HepG2 (cell line): ENCODE measurements around the gene G0S2. TPM values are rescaled to one million over a fixed set of nuclear protein-coding genes. Genes with fewer than 3 reads are reported as not detected.

Source experiments
- ATAC-seq: fragments of 200-7000 bp; cut with Tn5 transposase; 3 replicates; pipeline ENCODE4 v1.9.1; 2020; ENCODE audit warnings: mild to moderate bottlenecking, moderate library complexity
- BruUV-seq: library from RNA; stranded (reverse); fragments of 400-500 nt; replicated peaks from 2 replicates; lab custom pipeline; 2021; lab: Mats Ljungman, UMichigan
- CTCF ChIA-PET: fragments of 300-600 bp; formaldehyde crosslinking; extraction: SDS; loops from one replicate; lab custom pipeline; 2021; ENCODE audit warnings: low total read pairs, inconsistent platforms, low intra/inter-chr PET ratio; lab: Yijun Ruan, JAX
- POLR2A ChIA-PET: fragments of 350-600 bp; sonication (Branson Sonifier 250); formaldehyde crosslinking; loops from one replicate; lab custom pipeline; 2020; ENCODE audit warnings: antibody characterized with exemption, inconsistent platforms; lab: Yijun Ruan, JAX
- DNase-seq: peaks from one replicate; pipeline ENCODE4 v3.0.0-alpha.2; 2015; ENCODE audit warnings: low spot score
- FAIRE-seq: peaks from 3 replicates; lab custom pipeline; 2011; peaks lifted over from hg19 to GRCh38; lab: Jason Lieb, UNC
- H2AFZ ChIP-seq: one replicate; pipeline ENCODE4 v1.6.1; 2011; ENCODE audit warnings: low read length, inconsistent platforms
- H3K27ac ChIP-seq: fragments of 300-600 bp; 3 replicates; pipeline ENCODE4 v1.8.0; 2011; ENCODE audit warnings: mixed run types, mild to moderate bottlenecking, mixed read lengths, low read length, inconsistent platforms; ENCODE audit not compliant: insufficient read depth; ENCODE audit errors: extremely low read length
- H3K27me3 ChIP-seq, 2 experiments: fragments of 200-600 bp in 1 of 2; 2 replicates in 1 of 2; 3 replicates in 1 of 2; pipeline versions ENCODE4 v1.6.0 to v1.8.0; 2011; ENCODE audit warnings: low read length in 2 of 2, mild to moderate bottlenecking in 2 of 2, moderate library complexity in 2 of 2, inconsistent platforms in 1 of 2; ENCODE audit not compliant: insufficient read depth in 2 of 2, control insufficient read depth in 1 of 2
- H3K36me3 ChIP-seq, 2 experiments: fragments of 200-600 bp in 1 of 2; replicated peaks in 1 of 2; 2 replicates in 1 of 2; 3 replicates in 1 of 2; pipeline versions ENCODE4 v1.5.1 to v1.8.0; 2011; ENCODE audit warnings: low read length in 2 of 2, inconsistent platforms in 1 of 2; ENCODE audit not compliant: insufficient read depth in 2 of 2, control insufficient read depth in 1 of 2
- H3K4me1 ChIP-seq: 2 replicates; pipeline ENCODE4 v1.5.1; 2012; ENCODE audit warnings: low read length, inconsistent platforms; ENCODE audit not compliant: insufficient read depth
- H3K4me2 ChIP-seq: 2 replicates; pipeline ENCODE4 v1.6.0; 2011; ENCODE audit warnings: low read depth, low read length, inconsistent platforms
- H3K4me3 ChIP-seq, 3 experiments: fragments of 200-600 bp in 1 of 3; sonication (generic), shearing (Covaris generic) in 1 of 3; replicated peaks in 1 of 3; 2 replicates each; pipeline ENCODE4 v1.5.1; 2011 to 2016; ENCODE audit warnings: low read length in 3 of 3, inconsistent platforms in 2 of 3, low read depth in 2 of 3, mild to moderate bottlenecking in 2 of 3, control low read depth in 1 of 3, mixed read lengths in 1 of 3; ENCODE audit not compliant: insufficient read depth in 1 of 3
- H3K79me2 ChIP-seq: one replicate; pipeline ENCODE4 v1.6.1; 2011; ENCODE audit warnings: low read length, inconsistent platforms; ENCODE audit not compliant: insufficient read depth
- H3K9ac ChIP-seq: 2 replicates; pipeline ENCODE4 v1.6.0; 2011; ENCODE audit warnings: mild to moderate bottlenecking, low read depth, low read length, inconsistent platforms; ENCODE audit not compliant: insufficient read depth
- H3K9me3 ChIP-seq: 2 replicates; pipeline ENCODE4 v1.5.1; 2012; ENCODE audit warnings: mild to moderate bottlenecking, low read length
- H4K20me1 ChIP-seq: 2 replicates; pipeline ENCODE4 v1.6.0; 2011; ENCODE audit warnings: inconsistent platforms, mild to moderate bottlenecking, low read length, moderate library complexity; ENCODE audit not compliant: insufficient read depth
- CBX5 ChIP-seq: sonication (generic); formaldehyde crosslinking; IDR thresholded peaks from 2 replicates; pipeline ENCODE4 v1.4.0; 2020; ENCODE audit warnings: missing genetic modification reagents, borderline replicate concordance
- CENPT ChIP-seq: sonication (generic); formaldehyde crosslinking; IDR thresholded peaks from 2 replicates; pipeline ENCODE4 v1.8.0; 2022; ENCODE audit warnings: low read depth, mild to moderate bottlenecking, moderate library complexity, missing genetic modification reagents
- DNMT3B ChIP-seq: conservative IDR thresholded peaks from 2 replicates; pipeline ENCODE4 v1.6.1; 2016; ENCODE audit warnings: missing biosample characterization, control low read depth
- NFYB ChIP-seq: sonication (generic); formaldehyde crosslinking; IDR thresholded peaks from 2 replicates; pipeline ENCODE4 v1.4.0; 2020; ENCODE audit warnings: missing genetic modification reagents
- RFX3 ChIP-seq: IDR thresholded peaks from 2 replicates; pipeline ENCODE4 v1.6.1; 2016; ENCODE audit warnings: missing biosample characterization, missing genetic modification reagents
- ZFP91 ChIP-seq: sonication (generic); formaldehyde crosslinking; IDR thresholded peaks from 2 replicates; pipeline ENCODE4 v1.9.0; 2022; ENCODE audit warnings: missing genetic modification reagents, mild to moderate bottlenecking, borderline replicate concordance
- ZNF282 ChIP-seq: fragments of 450-650 bp; IDR thresholded peaks from 2 replicates; pipeline ENCODE4 v1.6.1; 2018; ENCODE audit not compliant: partially characterized antibody
- ZNF292 ChIP-seq: sonication (generic); formaldehyde crosslinking; IDR thresholded peaks from 2 replicates; pipeline ENCODE4 v1.8.1; 2022; ENCODE audit warnings: mild to moderate bottlenecking, low read depth, missing genetic modification reagents, borderline replicate concordance
- ZNF557 ChIP-seq: sonication (generic); formaldehyde crosslinking; IDR thresholded peaks from 2 replicates; pipeline ENCODE4 v1.4.0; 2020; ENCODE audit warnings: missing genetic modification reagents
- ZNF670 ChIP-seq: sonication (generic); formaldehyde crosslinking; IDR thresholded peaks from 2 replicates; pipeline ENCODE4 v1.8.0; 2022; ENCODE audit warnings: mild to moderate bottlenecking, missing genetic modification reagents, borderline replicate concordance
- WGBS: methylation state at CpG from one replicate; pipeline ENCODE4 v1.1.6; 2017; ENCODE audit warnings: low lambda C conversion rate; 5-methylcytosine and 5-hydroxymethylcytosine counted together
- in situ Hi-C: cut with HindIII; loops from 2 replicates; pipeline ENCODE4 v1.10.0; 2017; ENCODE audit warnings: low pct_unique_long_range_greater_than_20kb; ENCODE audit not compliant: extremely low pct_ligation_motif_present
- intact Hi-C: fragments of 100-400 bp; cut with micrococcal nuclease; formaldehyde crosslinking; loops from one replicate; pipeline ENCODE4 v1.10.0; 2022; ENCODE audit not compliant: unreplicated experiment
- polyA plus RNA-seq, 8 experiments: library from polyadenylated mRNA; depleted of rRNA in 3 of 8; stranded (reverse) in 7 of 8; unstranded in 1 of 8; fragments of >200 nt; fragmentation: Illumina TruSeq in 4 of 8; extraction: Trizol in 4 of 8; gene quantifications; 2 replicates each; pipeline versions ENCODE4 v1.2.1 to v1.2.3, GENCODE V29; 2011 to 2016; ENCODE audit warnings: low read depth in 4 of 8, missing spikeins in 1 of 8, mixed read lengths in 1 of 8; ENCODE audit not compliant: insufficient read depth in 1 of 8
- total RNA-seq, 5 experiments: library from RNA; depleted of rRNA; stranded (reverse); fragments of >200 nt; fragmentation: Illumina TruSeq; extraction: Trizol; gene quantifications; 2 replicates each; pipeline ENCODE4 v1.2.3, GENCODE V29; 2016; ENCODE audit warnings: low read depth in 1 of 5
- TF ChIP-seq, protein P1 (sequence below): sonication (generic); formaldehyde crosslinking; IDR thresholded peaks from 2 replicates; pipeline ENCODE4 v1.4.0; 2020; ENCODE audit warnings: mild to moderate bottlenecking, missing genetic modification reagents
- TF ChIP-seq, protein P2 (sequence below): sonication (generic); formaldehyde crosslinking; IDR thresholded peaks from 2 replicates; pipeline ENCODE4 v1.5.0; 2020; ENCODE audit warnings: mild to moderate bottlenecking, missing genetic modification reagents
- TF ChIP-seq, protein P3 (sequence below), 2 experiments: sonication (generic) in 1 of 2; formaldehyde crosslinking in 1 of 2; IDR thresholded peaks; 2 replicates each; pipeline versions ENCODE4 v1.4.0 to v1.6.1; 2018 to 2020; ENCODE audit warnings: missing genetic modification reagents in 2 of 2, borderline replicate concordance in 1 of 2, low read depth in 1 of 2, mild to moderate bottlenecking in 1 of 2, missing biosample characterization in 1 of 2

Gene G0S2
- total and polyA plus RNA-seq, 2 of the 13 experiments (the other 11 are each of a cell fraction or from before 2014, with no cell fraction given), result not detected

GRCh38 chr1:209634005-209634737 lies 41.0 kb upstream of the G0S2 start (continued):
- TF ChIP-seq, protein P1, sequence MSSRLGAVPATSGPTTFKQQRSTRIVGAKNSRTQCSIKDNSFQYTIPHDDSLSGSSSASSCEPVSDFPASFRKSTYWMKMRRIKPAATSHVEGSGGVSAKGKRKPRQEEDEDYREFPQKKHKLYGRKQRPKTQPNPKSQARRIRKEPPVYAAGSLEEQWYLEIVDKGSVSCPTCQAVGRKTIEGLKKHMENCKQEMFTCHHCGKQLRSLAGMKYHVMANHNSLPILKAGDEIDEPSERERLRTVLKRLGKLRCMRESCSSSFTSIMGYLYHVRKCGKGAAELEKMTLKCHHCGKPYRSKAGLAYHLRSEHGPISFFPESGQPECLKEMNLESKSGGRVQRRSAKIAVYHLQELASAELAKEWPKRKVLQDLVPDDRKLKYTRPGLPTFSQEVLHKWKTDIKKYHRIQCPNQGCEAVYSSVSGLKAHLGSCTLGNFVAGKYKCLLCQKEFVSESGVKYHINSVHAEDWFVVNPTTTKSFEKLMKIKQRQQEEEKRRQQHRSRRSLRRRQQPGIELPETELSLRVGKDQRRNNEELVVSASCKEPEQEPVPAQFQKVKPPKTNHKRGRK, result no peak
- TF ChIP-seq CBX5 (CRISPR knock-in tag) (no peak), ZNF292 (CRISPR knock-in tag) (no peak), ZNF557 (CRISPR knock-in tag) (no peak)

- H3K79me2 ChIP-seq, result no peaks in the 10 kb centered on the region
- no peak for DNase-seq
- no peaks in the 10 kb centered on the region for H3K9me3 ChIP-seq
- H3K9ac ChIP-seq, result no peak overlapping the region
- no TSS peak for BruUV-seq
- no peak overlapping the region for H2AFZ ChIP-seq
- no peak for ATAC-seq
- H4K20me1 ChIP-seq, result no peaks in the 10 kb centered on the region
- no peaks in the 10 kb centered on the region for H3K4me1 ChIP-seq
- H3K27me3 ChIP-seq, result no peaks in the 10 kb centered on the region
- ChIA-PET POLR2A (no interaction called here), CTCF (no interaction called here)
- H3K27ac ChIP-seq, result no peak overlapping the region
- FAIRE-seq, result no peak
- no peaks in the 10 kb centered on the region for H3K36me3 ChIP-seq
- WGBS, result 21% methylated on average over 5 of the region's 5 CpGs
- H3K4me2 ChIP-seq, result no peak overlapping the region
- in situ Hi-C loops, result no loop called here
- intact Hi-C loops, result no loop called here
- H3K4me3 ChIP-seq, result no peak overlapping the region
- TF ChIP-seq ZFP91 (no peak), RFX3 (no peak), CENPT (CRISPR knock-in tag) (no peak), ZNF282 (no peak), DNMT3B (no peak), ZNF670 (no peak), NFYB (CRISPR knock-in tag) (no peak)
- TF ChIP-seq, protein P2, sequence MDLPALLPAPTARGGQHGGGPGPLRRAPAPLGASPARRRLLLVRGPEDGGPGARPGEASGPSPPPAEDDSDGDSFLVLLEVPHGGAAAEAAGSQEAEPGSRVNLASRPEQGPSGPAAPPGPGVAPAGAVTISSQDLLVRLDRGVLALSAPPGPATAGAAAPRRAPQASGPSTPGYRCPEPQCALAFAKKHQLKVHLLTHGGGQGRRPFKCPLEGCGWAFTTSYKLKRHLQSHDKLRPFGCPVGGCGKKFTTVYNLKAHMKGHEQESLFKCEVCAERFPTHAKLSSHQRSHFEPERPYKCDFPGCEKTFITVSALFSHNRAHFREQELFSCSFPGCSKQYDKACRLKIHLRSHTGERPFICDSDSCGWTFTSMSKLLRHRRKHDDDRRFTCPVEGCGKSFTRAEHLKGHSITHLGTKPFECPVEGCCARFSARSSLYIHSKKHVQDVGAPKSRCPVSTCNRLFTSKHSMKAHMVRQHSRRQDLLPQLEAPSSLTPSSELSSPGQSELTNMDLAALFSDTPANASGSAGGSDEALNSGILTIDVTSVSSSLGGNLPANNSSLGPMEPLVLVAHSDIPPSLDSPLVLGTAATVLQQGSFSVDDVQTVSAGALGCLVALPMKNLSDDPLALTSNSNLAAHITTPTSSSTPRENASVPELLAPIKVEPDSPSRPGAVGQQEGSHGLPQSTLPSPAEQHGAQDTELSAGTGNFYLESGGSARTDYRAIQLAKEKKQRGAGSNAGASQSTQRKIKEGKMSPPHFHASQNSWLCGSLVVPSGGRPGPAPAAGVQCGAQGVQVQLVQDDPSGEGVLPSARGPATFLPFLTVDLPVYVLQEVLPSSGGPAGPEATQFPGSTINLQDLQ (CRISPR knock-in tag), result no peak
- TF ChIP-seq, protein P3, sequence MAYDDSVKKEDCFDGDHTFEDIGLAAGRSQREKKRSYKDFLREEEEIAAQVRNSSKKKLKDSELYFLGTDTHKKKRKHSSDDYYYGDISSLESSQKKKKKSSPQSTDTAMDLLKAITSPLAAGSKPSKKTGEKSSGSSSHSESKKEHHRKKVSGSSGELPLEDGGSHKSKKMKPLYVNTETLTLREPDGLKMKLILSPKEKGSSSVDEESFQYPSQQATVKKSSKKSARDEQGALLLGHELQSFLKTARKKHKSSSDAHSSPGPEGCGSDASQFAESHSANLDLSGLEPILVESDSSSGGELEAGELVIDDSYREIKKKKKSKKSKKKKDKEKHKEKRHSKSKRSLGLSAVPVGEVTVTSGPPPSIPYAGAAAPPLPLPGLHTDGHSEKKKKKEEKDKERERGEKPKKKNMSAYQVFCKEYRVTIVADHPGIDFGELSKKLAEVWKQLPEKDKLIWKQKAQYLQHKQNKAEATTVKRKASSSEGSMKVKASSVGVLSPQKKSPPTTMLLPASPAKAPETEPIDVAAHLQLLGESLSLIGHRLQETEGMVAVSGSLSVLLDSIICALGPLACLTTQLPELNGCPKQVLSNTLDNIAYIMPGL (CRISPR knock-in tag; IDR thresholded peaks at IDR 0.05; ENCODE audit: borderline replicate concordance in 1 of 2, low read depth in 1 of 2), result no peak
These were observed 39.4 kb upstream of the G0S2 start for GRCh38 chr1:209635850-209636249.
